ENCODE measurements around the gene TRIM5. TPM values are rescaled to one million over a fixed set of nuclear protein-coding genes. Genes with fewer than 3 reads are reported as not detected.
A peak's percentile ranks its signal among the peaks of the same experiment; 100 is the strongest.

Gene TRIM5
- polyA plus RNA-seq, 3 donors = 9.4 to 14.4 (median 10.6) TPM

GRCh38 chr11:5665051-5665570, 19.8 kb downstream of the TRIM5 start:
- H3K9me3 Mint-ChIP-seq = no peaks in the 10 kb centered on the region
- H3K9me3 ChIP-seq (replicated peaks in 1 of 2; ENCODE audit: control insufficient read depth in 1 of 2, insufficient read depth in 1 of 2, low read length in 2 of 2) = no peaks in the 10 kb centered on the region
- H3K79me2 ChIP-seq (ENCODE audit: insufficient read depth, low read length) = no peaks in the 10 kb centered on the region
- TF ChIP-seq, protein P1, sequence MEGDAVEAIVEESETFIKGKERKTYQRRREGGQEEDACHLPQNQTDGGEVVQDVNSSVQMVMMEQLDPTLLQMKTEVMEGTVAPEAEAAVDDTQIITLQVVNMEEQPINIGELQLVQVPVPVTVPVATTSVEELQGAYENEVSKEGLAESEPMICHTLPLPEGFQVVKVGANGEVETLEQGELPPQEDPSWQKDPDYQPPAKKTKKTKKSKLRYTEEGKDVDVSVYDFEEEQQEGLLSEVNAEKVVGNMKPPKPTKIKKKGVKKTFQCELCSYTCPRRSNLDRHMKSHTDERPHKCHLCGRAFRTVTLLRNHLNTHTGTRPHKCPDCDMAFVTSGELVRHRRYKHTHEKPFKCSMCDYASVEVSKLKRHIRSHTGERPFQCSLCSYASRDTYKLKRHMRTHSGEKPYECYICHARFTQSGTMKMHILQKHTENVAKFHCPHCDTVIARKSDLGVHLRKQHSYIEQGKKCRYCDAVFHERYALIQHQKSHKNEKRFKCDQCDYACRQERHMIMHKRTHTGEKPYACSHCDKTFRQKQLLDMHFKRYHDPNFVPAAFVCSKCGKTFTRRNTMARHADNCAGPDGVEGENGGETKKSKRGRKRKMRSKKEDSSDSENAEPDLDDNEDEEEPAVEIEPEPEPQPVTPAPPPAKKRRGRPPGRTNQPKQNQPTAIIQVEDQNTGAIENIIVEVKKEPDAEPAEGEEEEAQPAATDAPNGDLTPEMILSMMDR (IDR thresholded peaks at IDR 0.05) = no peak
- no peak for DNase-seq
- H3K4me1 ChIP-seq (ENCODE audit: control insufficient read depth in 1 of 2, insufficient read depth in 2 of 2, low read length in 2 of 2) = no peaks in the 10 kb centered on the region
- intact Hi-C loops (cut with micrococcal nuclease) = no loop called here
- H3K27ac ChIP-seq (ENCODE audit: low read depth in 1 of 2, low read length in 2 of 2) = no peak overlapping the region
- no peak overlapping the region for H3K9ac ChIP-seq (ENCODE audit: insufficient read depth, low read length, poor library complexity, severe bottlenecking)
- no peak overlapping the region for H3K4me3 Mint-ChIP-seq
- no peaks in the 10 kb centered on the region for H4K20me1 ChIP-seq (ENCODE audit: insufficient read depth, low read length)
- H3K27me3 Mint-ChIP-seq (ENCODE audit: low read depth in 3 of 3) = no peaks in the 10 kb centered on the region
- H3K27ac Mint-ChIP-seq = peak overlapping the region in 2 of 7 donors; percentile 10 to 48
- 100% methylated on average over 2 of the region's 4 CpGs for WGBS (ENCODE audit: insufficient coverage)
- H3K4me1 Mint-ChIP-seq = no peaks in the 10 kb centered on the region
- H3K4me2 ChIP-seq (replicated peaks; ENCODE audit: extremely low read depth, low read length, poor library complexity, severe bottlenecking) = no peak overlapping the region
- H3K27me3 ChIP-seq (ENCODE audit: control insufficient read depth in 2 of 2, insufficient read depth in 2 of 2, low read length in 2 of 2) = no peaks in the 10 kb centered on the region
- peaks cover 58 to 82% of the 10 kb centered on the region in 2 donors for H3K36me3 ChIP-seq (replicated peaks in 1 of 2; ENCODE audit: control insufficient read depth in 1 of 2, insufficient read depth in 2 of 2, low read length in 2 of 2)
- H3K36me3 Mint-ChIP-seq = peaks cover 71 to 78% of the 10 kb centered on the region in 2 donors
- H2AFZ ChIP-seq (ENCODE audit: insufficient read depth, low read depth, low read length, poor library complexity, severe bottlenecking) = no peak overlapping the region
- H3K4me3 ChIP-seq (replicated peaks in 1 of 3; ENCODE audit: low read depth in 2 of 3, low read length in 3 of 3) = no peak overlapping the region

DNA sequence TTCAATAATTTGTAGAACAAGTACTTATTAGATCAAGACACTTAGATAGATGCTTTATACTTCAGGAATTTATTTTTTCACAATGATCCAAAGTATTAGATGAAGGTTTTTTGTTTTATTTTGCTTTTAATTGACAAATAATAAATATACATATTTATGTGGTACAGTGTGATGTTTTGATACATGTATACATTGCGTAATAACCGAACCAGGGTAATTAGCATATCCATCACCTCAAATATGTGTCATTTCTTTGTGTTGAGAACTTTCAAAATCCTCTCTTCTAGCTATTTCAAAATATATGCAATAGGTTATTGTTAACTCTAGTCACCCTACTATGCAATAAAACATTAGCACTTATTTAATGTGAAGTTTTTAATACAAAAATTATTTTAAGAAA, 21.4 kb downstream of the TRIM5 start:
- Histone ChIP-seq H3K9me3 (replicated peaks in 1 of 2; ENCODE audit: control insufficient read depth in 1 of 2, insufficient read depth in 1 of 2, low read length in 2 of 2) (no peaks in the 10 kb centered on the region), H3K9ac (ENCODE audit: insufficient read depth, low read length, poor library complexity, severe bottlenecking) (no peak overlapping the region), H3K4me1 (ENCODE audit: control insufficient read depth in 1 of 2, insufficient read depth in 2 of 2, low read length in 2 of 2) (no peaks in the 10 kb centered on the region), H3K79me2 (ENCODE audit: insufficient read depth, low read length) (no peaks in the 10 kb centered on the region), H3K4me2 (replicated peaks; ENCODE audit: extremely low read depth, low read length, poor library complexity, severe bottlenecking) (no peak overlapping the region), H3K27me3 (ENCODE audit: control insufficient read depth in 2 of 2, insufficient read depth in 2 of 2, low read length in 2 of 2) (no peaks in the 10 kb centered on the region), H3K4me3 (replicated peaks in 1 of 3; ENCODE audit: low read depth in 2 of 3, low read length in 3 of 3) (no peak overlapping the region), H3K36me3 (replicated peaks in 1 of 2; ENCODE audit: control insufficient read depth in 1 of 2, insufficient read depth in 2 of 2, low read length in 2 of 2) (peaks cover 44 to 66% of the 10 kb centered on the region in 2 donors), H3K27ac (ENCODE audit: low read depth in 1 of 2, low read length in 2 of 2) (no peak overlapping the region), H2AFZ (ENCODE audit: insufficient read depth, low read depth, low read length, poor library complexity, severe bottlenecking) (no peak overlapping the region), H4K20me1 (ENCODE audit: insufficient read depth, low read length) (no peaks in the 10 kb centered on the region)
- no peak overlapping the region for H3K27ac Mint-ChIP-seq
- no peak for DNase-seq
- TF ChIP-seq, protein P1 (IDR thresholded peaks at IDR 0.05) = no peak
- no peak overlapping the region for H3K4me3 Mint-ChIP-seq
- H3K4me1 Mint-ChIP-seq = no peaks in the 10 kb centered on the region
- intact Hi-C loops (cut with micrococcal nuclease) = no loop called here
- no CpG with 5 or more reads among the region's 2 CpGs for WGBS (ENCODE audit: insufficient coverage)
- H3K27me3 Mint-ChIP-seq (ENCODE audit: low read depth in 3 of 3) = no peaks in the 10 kb centered on the region
- H3K36me3 Mint-ChIP-seq = peaks cover 57 to 62% of the 10 kb centered on the region in 2 donors
- H3K9me3 Mint-ChIP-seq = peaks cover 0 to 3% (median 0%) of the 10 kb centered on the region in 7 donors
